DMS114 treated with DMSO at 0.1 percent for 48 hours (cell line): ENCODE results near the gene HINT3.
A peak's percentile ranks its signal among the peaks of the same experiment; 100 is the strongest.
"Not testable (repeated sequence)": the region's sequence is repeated elsewhere in the genome, so short reads cannot be mapped to it uniquely, and the experiment has no call there.

Experiments used
- DNase-seq: peaks from one replicate; lab custom pipeline; 2025; ENCODE audit not compliant: unreplicated experiment; lab: John Stamatoyannopoulos, UW

The HINT3 gene

DNA sequence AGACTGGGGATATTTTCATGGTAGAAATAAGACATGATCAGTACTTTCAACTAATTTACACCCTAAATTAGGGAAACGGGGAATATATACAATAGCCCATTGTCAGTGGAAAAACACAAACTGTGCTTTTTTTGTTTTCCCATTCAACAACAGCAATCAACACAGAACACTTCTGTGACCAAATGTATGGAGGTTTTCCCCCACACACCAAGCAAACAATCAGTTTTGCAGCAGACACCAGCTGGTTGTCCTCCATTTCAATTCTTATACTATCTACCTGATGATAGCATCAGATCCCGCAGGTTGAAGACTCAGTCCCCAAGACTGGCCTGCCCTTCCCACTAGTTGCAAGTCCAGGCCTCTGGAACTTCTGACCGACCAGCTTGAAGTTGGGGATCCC is 4.5 kb downstream of the HINT3 start:
- no peak for DNase-seq

DNA sequence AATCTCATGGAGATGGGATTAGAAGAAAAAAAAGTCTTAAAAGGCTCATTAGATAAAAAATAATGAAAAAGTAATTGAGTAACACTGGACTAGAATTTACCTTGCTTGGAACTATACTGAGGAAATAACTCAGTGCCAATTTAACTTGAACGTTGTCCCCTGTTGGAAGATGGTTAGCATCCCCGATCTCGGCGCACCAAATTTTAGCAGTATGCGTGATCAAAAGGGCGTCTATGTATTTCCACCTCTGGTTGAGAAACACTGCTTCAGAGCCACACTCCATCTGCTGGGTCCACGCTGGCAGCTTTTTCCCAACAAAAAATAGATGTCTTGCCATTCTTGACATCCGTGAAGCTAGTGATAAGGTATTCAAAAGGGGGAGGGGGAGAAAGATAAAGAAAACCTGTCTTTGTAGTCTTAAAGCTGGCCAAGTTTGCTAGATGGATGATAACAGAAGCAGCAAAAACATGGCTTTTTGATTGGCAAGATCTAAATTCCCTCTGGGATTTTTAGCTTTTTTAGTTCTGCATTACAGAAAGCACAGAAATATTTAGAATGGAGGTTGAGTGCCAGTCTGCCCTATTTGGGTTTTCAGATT is 6.4 kb downstream of the HINT3 start:
- no peak for DNase-seq

- no peak for DNase-seq
These were observed 7.2 kb downstream of the HINT3 start for GRCh38 chr6:125963817-125964216.

- no peak for DNase-seq
These were observed 10.0 kb downstream of the HINT3 start for GRCh38 chr6:125966569-125966968.

DNA sequence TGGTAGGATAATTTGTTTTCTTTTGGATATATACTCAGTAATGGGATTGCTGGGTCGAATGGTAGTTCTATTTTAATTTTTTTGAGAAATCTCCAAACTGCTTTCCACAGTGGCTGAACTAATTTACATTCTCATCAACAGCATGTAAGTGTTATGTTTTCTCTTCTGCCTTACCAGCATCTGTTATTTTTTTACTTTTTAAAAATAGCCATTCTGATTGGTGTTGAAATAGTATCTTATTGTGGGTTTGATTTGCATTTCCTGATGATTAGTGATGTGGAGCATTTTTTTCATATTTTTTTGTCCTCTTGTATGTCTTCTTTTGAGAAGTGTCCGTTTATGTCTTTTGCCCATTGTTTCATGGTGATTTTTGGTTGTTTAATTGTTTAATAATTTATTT is 11.9 kb downstream of the HINT3 start:
- DNase-seq: no peak

DNA sequence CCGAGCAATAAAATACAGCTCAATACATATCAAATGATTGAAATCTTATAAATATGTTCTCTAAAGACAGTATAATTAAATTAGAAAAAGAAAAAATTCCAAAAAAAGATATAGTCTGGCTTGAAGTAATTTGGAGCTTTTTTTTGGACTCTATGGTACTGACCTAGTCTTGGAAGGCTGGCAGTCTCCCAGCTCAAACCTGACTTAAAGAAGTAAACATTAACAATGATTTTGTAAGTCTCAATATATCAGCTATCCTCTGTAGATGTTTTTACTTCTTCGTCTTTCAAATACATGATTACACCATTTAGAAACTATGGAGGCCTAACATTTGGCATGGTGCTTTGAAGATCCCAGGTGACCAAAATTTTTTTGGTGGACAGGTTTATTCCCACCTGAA is 14.2 kb downstream of the HINT3 start:
- DNase-seq: no peak

DNA sequence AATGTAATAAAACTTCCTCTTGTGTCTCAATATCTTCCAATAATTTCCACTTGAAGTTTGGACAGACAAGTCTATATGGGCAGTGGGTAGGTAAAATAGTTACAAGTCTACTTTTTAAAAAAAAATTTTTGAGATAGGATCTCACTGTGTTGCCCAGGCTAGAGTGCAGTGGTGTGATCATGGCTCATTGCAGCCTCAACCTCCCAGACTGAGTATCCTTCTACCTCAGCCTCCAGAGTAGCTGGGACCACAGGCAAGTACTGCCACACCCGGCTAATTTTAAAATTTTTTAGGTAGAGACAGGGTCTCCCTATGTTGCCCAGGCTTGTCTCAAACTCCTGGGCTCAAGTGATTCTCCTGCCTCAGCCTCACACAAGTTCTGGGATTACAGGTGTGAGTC is 15.9 kb downstream of the HINT3 start:
- not testable (repeated sequence) for DNase-seq

- peak; percentile 27 for DNase-seq
These were observed 17.8 kb downstream of the HINT3 start for GRCh38 chr6:125974214-125974866.

GRCh38 chr6:125979101-125979500 is 22.5 kb downstream of the HINT3 start:
- DNase-seq: no peak

- no peak for DNase-seq
These were observed 25.1 kb downstream of the HINT3 start for GRCh38 chr6:125981571-125982185.

DNA sequence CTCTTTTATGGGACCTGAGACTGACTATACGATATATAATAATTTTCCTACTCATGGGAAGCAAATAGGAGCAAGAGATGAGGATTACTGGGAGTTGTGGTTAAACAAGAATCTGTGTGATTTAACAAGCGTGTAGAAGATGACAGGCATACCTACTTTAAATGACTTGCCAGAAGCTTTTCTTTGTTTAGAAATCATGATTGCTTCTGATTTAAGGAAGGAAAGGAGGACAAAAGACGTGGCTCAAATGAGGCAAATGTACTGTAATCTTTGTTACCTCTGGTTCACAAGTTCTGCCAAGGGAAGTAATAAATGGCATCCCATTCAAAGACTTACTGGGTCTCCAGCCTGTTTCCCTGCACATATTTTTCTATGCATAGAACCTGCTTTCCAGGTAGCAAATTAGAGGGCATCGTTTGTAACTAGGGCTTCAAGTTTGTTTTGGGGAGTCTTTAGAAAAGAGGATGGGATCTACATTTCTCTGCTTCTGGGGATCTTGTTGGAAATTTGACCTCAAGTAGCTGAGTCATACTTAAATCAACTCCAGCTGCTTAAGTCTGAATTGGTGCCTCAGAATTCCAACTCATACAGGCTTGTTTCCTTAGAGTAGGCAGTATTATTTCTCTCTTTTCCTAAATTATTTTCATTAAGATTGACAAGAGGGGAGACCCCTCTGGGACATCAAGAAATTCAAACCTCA is 26.8 kb downstream of the HINT3 start:
- DNase-seq: no peak

- no peak for DNase-seq
These were observed 27.7 kb downstream of the HINT3 start for GRCh38 chr6:125984311-125984710.

DNA sequence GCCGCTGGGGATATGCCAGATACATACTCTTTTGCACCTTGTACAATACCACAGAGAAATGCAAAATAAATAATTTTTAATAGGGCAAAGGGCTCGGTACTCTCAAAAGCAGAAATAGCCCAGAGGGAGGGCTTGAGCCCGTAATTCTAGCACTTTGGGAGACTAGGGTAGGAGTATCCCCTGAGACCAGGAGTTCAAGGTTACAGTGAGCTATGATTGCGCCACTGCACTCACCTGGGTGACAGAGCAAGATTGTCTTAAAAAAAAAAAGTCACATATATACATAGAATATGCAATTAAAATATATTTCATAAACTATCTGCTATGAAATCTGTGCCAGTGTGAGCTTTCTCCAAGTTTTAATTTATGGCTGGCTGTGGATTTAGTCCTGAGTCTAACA is 29.0 kb downstream of the HINT3 start:
- no peak for DNase-seq

DNA sequence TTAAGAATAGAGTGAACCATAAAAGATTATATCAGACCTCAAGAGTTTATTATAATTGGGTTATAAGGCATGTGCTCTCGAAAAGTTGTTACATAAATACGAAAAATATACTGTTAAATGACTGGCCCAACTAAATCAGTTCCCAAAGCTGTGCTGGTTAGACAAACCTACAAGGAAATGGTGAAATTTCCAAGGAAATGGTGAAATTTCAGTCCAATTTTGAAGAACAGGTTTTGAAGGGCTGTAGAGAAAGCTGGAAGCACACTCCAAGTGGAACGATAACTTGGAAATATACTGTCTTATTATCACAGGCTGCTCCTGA is 29.4 kb downstream of the HINT3 start:
- DNase-seq: no peak

- peak; percentile 78 for DNase-seq
These were observed 29.9 kb downstream of the HINT3 start, which contains the start of gene TRMT11 for GRCh38 chr6:125986301-125987025. TSS of gene TRMT11 (plus strand) at chr6:125986540. CDS start at chr6:125986551, 11 bp downstream.

GRCh38 chr6:125987026-125987617 is 30.6 kb downstream of the HINT3 start:
- no peak for DNase-seq

GRCh38 chr6:125988280-125988679 is 31.7 kb downstream of the HINT3 start:
- DNase-seq: no peak

DNA sequence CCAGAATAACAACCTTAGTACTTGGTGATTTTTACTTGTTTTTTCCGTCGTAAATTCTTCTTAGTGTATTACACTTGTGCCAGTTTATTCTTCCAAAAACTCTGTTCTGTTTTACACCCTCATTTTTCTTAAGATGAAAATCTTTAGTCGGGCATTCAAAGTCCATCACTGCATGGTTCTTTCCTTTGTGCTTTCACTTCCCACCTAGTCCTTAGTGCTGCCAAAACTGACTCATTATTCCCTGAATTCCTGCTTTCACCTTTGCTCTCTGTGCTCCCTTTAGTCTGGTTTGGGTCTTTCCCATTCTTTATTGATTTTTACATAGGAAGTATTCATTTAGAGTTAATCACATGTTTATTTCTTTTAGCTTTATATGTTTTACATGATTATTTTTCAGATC is 33.1 kb downstream of the HINT3 start:
- DNase-seq: no peak

GRCh38 chr6:125991653-125992052 is 35.1 kb downstream of the HINT3 start:
- no peak for DNase-seq

DNA sequence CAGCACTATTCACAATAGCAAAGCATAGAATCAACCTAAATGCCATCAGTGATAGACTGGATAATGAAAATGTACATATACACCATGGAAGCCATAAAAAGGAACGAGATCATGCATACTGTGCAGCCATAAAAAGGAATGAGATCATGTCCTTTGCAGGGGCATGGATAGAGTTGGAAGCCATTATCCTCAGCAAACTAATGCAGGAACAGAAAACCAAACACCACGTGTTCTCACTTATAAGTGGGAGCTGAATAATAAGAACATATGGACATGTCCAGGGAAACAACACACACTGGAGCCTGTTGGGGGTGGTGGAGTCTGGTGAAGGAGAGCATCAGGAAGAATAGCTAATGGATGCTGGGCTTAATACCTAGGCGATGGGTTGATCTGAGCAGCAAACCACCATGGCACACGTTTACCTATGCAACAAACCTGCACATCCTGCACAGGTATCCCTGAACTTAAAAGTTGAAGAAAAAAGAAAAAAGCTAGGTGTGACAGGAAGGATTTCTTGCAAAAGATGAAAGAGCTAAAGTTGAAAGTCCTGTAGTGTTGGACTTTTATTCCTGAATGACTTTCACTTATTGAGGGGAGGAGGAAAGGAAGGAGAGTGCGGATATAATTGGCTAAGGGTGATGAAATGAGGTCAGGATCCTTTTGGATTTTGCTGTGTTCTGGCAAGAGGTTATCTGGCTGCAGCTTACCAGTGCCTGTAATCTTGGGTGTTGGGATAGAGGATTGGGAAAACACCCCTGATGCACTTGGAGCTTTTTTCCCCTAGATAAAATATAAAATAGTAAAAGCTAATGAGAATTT is 38.3 kb downstream of the HINT3 start:
- DNase-seq: no peak
